Subcutaneous adipose tissue (tissue), 4 donors: Measurements from ENCODE around the gene LMX1B. TPM values are rescaled to one million over a fixed set of nuclear protein-coding genes. Genes with fewer than 3 reads are reported as not detected.

Source experiments
- total RNA-seq, 4 donors: library from RNA; depleted of rRNA; stranded (reverse); fragments of >200 nt; gene quantifications; one replicate each; pipeline ENCODE4 v1.1.0, GENCODE V29; 2016
- TF ChIP-seq, protein P1 (sequence below): fragments of 450-650 bp; IDR thresholded peaks from one replicate; pipeline ENCODE4 v1.5.1; 2016; ENCODE audit warnings: low read depth, mild to moderate bottlenecking, control low read depth, antibody characterized with exemption, moderate library complexity

The LMX1B gene
- total RNA-seq, 4 donors from 2014 or later: 0.38 to 1.1 (median 0.51) TPM; not detected in 1

DNA sequence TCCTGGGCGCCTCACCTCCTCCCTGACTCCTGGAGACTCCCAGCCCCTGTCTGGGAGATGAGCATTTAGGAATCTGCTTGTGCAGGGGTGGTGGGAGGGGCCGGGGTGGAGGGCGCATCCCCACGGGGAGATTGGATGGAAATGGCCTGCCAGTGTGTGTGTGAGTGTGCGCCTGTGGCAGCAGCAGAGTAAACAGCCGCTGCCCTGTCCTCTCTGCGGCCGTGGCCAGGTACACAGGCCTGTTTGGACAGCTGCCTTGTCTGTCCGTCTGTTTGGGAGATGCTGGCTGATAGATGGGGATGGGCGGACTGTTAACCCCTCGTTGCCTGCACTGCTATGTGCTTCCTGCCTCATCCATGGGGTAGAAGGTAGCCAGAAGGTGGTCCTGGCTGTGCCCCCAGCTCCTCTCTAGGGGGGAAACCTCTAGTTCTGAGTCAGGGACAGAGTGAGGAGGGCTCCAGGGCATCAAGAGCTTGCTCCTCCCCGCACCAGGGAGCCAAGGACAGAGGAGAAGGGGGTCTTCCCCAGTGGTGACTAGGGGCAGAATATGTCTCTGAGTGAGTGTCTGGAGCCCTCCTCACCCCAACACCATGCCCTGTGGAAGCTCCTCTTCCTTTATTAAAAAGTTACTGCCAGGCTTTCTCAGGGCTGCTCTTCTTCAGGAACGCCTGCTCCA, 60.1 kb downstream of the LMX1B start:
- TF ChIP-seq, protein P1, sequence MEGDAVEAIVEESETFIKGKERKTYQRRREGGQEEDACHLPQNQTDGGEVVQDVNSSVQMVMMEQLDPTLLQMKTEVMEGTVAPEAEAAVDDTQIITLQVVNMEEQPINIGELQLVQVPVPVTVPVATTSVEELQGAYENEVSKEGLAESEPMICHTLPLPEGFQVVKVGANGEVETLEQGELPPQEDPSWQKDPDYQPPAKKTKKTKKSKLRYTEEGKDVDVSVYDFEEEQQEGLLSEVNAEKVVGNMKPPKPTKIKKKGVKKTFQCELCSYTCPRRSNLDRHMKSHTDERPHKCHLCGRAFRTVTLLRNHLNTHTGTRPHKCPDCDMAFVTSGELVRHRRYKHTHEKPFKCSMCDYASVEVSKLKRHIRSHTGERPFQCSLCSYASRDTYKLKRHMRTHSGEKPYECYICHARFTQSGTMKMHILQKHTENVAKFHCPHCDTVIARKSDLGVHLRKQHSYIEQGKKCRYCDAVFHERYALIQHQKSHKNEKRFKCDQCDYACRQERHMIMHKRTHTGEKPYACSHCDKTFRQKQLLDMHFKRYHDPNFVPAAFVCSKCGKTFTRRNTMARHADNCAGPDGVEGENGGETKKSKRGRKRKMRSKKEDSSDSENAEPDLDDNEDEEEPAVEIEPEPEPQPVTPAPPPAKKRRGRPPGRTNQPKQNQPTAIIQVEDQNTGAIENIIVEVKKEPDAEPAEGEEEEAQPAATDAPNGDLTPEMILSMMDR: no peak

DNA sequence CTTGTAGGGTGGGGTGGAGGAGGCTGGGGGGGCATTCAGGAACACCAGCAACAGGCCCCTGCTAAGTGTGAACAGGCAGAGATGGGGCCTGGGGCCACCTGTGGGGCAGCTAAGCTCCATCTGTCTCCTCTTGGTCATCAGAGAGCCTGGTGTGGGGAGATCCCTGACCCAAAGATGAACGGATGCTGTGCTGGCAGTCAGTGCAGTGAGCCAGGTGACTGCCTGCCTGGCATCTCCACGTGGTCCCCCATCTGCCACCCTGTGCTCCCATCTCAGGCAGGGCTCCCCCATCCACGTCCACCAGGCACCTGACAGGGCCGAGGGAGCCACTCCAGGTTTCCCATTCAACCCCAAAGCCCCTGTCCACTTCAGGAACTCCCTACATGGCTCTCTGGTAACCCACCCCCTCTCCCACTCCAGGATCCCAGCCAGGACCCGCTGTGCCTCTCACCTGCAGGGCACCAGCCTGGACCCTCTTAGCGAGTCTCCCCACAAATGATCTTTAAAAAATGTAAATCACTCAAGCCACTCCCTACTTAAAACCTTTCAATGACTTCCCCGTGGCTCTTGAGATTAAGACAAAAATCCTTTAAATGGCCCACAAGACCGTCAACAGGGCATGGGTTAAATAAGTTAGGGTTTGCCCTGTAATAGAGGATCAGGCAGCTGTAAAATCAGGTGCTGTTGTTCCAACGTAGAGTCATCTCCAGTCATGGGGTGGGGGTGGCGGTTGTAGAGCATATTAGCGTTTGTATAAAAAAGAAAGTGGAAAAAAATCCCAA, 60.8 kb downstream of the LMX1B start:
- TF ChIP-seq, protein P1: no peak

DNA sequence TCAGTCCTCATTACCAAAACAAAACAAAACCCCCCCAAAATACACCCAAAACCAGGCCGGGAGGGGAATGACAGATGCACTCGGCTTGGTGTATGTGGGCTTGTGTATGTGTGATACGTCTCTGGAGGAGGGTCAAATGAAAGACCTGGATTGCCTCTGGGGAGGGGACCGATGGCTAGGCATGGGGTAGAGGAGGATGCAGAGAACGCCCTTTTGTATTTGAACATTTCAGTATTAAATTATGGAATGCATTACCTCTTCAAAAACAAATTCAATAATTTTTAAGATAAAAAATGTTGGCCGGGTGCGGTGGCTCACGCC, 61.4 kb downstream of the LMX1B start:
- TF ChIP-seq, protein P1: no peak

DNA sequence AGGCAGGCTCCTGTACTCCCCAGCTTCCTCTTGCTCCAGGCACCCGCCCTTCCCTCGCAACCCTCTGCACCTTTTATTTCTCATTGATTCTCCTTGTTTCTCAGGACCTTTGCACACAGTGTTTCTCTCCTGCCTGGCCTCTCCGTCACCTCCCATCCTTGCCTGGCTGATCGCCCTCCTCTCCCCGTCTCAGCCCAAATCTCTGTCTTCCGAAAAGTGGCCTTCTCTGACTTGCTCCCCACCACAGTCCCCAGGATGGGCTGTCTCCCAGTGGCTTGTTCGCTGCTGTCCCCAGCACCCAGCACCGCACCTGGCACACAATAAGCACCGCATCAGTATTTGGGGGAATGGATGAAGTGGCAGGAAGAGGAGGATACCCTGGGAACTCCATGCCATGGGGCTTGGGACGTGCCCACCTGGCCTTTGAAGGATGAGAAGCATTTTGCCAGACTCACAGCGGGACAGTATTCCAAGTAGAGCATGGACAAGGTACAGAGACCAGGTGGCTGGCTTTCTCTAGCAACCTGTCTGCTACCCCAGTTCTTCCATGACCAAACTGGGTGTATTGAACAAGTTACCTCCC, 62.5 kb downstream of the LMX1B start:
- TF ChIP-seq, protein P1: no peak

DNA sequence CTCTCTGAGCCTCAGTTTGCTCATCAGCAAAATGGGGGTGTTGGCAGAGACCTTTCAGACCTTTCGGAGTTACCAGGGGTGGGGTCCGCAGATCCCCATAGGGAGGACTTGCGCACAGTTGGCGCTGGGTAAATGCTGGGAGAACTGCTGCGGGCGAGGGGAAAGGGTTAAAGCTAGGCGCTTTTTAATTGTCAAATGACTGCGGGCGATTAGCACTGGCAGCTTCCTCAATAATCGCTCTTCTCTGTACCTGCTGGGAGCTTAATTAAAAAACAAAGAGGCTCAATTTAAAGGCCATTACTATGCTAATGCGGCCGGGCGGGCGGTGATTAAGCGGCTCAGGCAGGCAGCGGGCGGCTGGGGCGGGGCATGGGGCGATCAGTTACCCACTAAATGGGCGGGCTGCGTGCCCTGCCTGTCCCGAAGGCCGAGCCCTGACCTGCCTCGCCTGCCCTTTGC, 63.0 kb downstream of the LMX1B start:
- TF ChIP-seq, protein P1: no peak

DNA sequence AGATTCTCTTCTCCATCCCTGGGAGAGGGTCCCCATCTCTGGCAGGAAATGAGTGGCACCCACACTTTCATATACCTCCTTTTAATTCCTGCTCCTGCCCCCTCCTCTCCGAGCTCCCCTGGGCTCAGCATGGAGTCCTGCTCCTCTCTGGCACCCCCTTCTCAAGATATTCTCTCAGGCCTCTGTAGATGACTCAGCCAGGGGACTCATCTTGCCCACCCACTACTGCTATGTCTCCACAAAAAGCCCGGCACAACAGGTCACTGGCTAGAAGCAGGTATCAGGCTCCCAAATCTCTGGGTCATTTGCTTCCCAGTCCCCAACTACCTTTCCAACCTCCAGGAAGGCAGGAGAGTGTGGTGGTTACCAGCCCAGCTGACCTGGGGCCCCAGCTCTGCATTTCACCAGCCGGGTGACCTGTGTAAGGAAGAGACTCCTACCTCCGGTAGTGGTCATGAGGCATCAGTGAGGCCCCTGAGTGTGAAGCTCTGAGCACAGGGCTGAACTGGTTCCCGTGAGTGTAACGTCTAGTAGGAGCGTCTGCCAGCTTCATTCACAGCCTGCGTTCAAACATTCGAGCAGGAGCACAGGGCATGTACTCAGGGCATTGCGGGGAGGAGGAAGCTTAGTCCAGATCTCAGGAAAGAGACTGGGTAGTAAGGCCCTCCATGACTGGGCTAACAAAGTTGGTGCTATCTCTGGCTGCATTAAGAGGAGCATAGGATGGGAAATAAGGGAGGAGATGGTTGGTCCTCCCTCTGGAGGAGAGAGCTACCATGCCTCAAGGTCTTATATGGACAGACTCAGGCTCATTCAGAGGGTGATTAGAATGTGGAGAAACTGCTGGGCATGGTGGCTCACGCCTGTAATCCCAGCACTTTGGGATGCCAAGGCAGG, 63.7 kb downstream of the LMX1B start:
- TF ChIP-seq, protein P1: no peak
